MM.1S (cell line): ENCODE results near the gene ALKBH3.

ENCODE experiments used
- DNase-seq: peaks from one replicate; pipeline ENCODE4 v3.0.0-alpha.2; 2015
- H2AFZ ChIP-seq: fragments of 300-600 bp; sonication (generic); 2 replicates; pipeline ENCODE4 v1.6.0; 2016; ENCODE audit warnings: antibody characterized with exemption, low read length
- H3F3A ChIP-seq: fragments of 300-600 bp; sonication (generic); 2 replicates; pipeline ENCODE4 v1.6.1; 2016; ENCODE audit warnings: mild to moderate bottlenecking, antibody characterized with exemption, low read length, moderate library complexity, mixed read lengths; ENCODE audit not compliant: insufficient read depth
- H3K27ac ChIP-seq: fragments of 300-600 bp; sonication (generic); 2 replicates; pipeline ENCODE4 v1.5.1; 2016; ENCODE audit warnings: mild to moderate bottlenecking, low read length
- H3K27me3 ChIP-seq: fragments of 300-600 bp; sonication (generic); replicated peaks from 2 replicates; pipeline ENCODE4 v1.6.0; 2016; ENCODE audit warnings: low read length; ENCODE audit not compliant: insufficient read depth
- H3K36me3 ChIP-seq: fragments of 300-600 bp; sonication (generic); replicated peaks from 2 replicates; pipeline ENCODE4 v1.6.1; 2016; ENCODE audit warnings: mild to moderate bottlenecking, low read length, mixed read lengths; ENCODE audit not compliant: insufficient read depth
- H3K4me1 ChIP-seq: fragments of 300-600 bp; sonication (generic); 2 replicates; pipeline ENCODE4 v1.6.1; 2016; ENCODE audit warnings: low read length, mixed read lengths
- H3K4me2 ChIP-seq: fragments of 300-600 bp; sonication (generic); 2 replicates; pipeline ENCODE4 v1.6.0; 2016; ENCODE audit warnings: low read depth, low read length
- H3K4me3 ChIP-seq: fragments of 300-600 bp; sonication (generic); 2 replicates; pipeline ENCODE4 v1.5.1; 2016; ENCODE audit warnings: low read length, mixed read lengths
- H3K79me2 ChIP-seq: fragments of 300-600 bp; sonication (generic); 2 replicates; pipeline ENCODE4 v1.6.1; 2016; ENCODE audit warnings: mixed run types, low read length, mixed read lengths
- H3K9ac ChIP-seq: fragments of 300-600 bp; sonication (generic); 2 replicates; pipeline ENCODE4 v1.6.1; 2016; ENCODE audit warnings: low read length, mixed read lengths
- H3K9me2 ChIP-seq: fragments of 300-600 bp; sonication (generic); replicated peaks from 2 replicates; pipeline ENCODE4 v1.6.1; 2016; ENCODE audit warnings: mild to moderate bottlenecking, low read length, mixed read lengths; ENCODE audit not compliant: insufficient read depth
- H3K9me3 ChIP-seq: fragments of 300-600 bp; sonication (generic); replicated peaks from 2 replicates; pipeline ENCODE4 v1.6.1; 2016; ENCODE audit warnings: mild to moderate bottlenecking, low read length, mixed read lengths; ENCODE audit not compliant: insufficient read depth
- H4K20me1 ChIP-seq: fragments of 300-600 bp; sonication (generic); 2 replicates; pipeline ENCODE4 v1.6.1; 2016; ENCODE audit warnings: mild to moderate bottlenecking, low read length, moderate library complexity, mixed read lengths; ENCODE audit not compliant: insufficient read depth
- EZH2 ChIP-seq: fragments of 300-600 bp; sonication (generic); optimal IDR thresholded peaks from 2 replicates; pipeline ENCODE3; 2017; ENCODE audit warnings: low read depth, mild to moderate bottlenecking, antibody characterized with exemption, low read length, mixed read lengths
- EZH2phosphoT487 ChIP-seq: fragments of 300-600 bp; sonication (generic); IDR thresholded peaks from 2 replicates; pipeline ENCODE4 v1.6.1; 2018; ENCODE audit warnings: antibody characterized with exemption, low read length
- TF ChIP-seq, protein P1 (sequence below): fragments of 300-600 bp; sonication (generic); IDR thresholded peaks from 2 replicates; pipeline ENCODE4 v1.5.1; 2016; ENCODE audit warnings: antibody characterized with exemption, low read length, mixed read lengths

Gene ALKBH3

DNA sequence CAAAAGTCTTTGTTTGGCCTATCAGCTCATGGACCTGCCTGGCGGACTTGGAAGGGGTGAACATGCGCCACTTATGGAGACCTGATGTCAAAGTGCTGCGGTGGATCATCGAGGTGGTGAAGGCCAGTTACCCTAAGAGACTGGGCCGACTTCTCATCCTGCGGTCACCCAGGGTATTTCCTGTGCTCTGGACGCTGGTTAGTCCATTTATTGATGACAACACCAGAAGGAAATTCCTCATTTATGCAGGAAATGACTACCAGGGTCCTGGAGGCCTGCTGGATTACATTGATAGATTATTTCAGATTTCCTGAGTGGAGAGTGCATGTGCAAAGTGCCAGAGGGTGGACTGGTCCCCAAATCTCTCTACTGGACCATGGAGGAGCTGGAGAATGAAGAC, 17.9 kb downstream of the ALKBH3 start:
- TF ChIP-seq EZH2 (no peak), EZH2phosphoT487 (no peak)
- TF ChIP-seq, protein P1, sequence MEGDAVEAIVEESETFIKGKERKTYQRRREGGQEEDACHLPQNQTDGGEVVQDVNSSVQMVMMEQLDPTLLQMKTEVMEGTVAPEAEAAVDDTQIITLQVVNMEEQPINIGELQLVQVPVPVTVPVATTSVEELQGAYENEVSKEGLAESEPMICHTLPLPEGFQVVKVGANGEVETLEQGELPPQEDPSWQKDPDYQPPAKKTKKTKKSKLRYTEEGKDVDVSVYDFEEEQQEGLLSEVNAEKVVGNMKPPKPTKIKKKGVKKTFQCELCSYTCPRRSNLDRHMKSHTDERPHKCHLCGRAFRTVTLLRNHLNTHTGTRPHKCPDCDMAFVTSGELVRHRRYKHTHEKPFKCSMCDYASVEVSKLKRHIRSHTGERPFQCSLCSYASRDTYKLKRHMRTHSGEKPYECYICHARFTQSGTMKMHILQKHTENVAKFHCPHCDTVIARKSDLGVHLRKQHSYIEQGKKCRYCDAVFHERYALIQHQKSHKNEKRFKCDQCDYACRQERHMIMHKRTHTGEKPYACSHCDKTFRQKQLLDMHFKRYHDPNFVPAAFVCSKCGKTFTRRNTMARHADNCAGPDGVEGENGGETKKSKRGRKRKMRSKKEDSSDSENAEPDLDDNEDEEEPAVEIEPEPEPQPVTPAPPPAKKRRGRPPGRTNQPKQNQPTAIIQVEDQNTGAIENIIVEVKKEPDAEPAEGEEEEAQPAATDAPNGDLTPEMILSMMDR = no peak
- Histone ChIP-seq H3K9me2 (no peaks in the 10 kb centered on the region), H3F3A (no peaks in the 10 kb centered on the region), H3K4me3 (no peak overlapping the region), H3K4me2 (no peak overlapping the region), H3K9me3 (no peaks in the 10 kb centered on the region), H3K36me3 (no peaks in the 10 kb centered on the region), H3K9ac (no peak overlapping the region), H3K79me2 (no peaks in the 10 kb centered on the region), H3K27ac (no peak overlapping the region), H2AFZ (no peak overlapping the region), H4K20me1 (no peaks in the 10 kb centered on the region), H3K4me1 (no peaks in the 10 kb centered on the region), H3K27me3 (no peaks in the 10 kb centered on the region)
- no peak for DNase-seq

DNA sequence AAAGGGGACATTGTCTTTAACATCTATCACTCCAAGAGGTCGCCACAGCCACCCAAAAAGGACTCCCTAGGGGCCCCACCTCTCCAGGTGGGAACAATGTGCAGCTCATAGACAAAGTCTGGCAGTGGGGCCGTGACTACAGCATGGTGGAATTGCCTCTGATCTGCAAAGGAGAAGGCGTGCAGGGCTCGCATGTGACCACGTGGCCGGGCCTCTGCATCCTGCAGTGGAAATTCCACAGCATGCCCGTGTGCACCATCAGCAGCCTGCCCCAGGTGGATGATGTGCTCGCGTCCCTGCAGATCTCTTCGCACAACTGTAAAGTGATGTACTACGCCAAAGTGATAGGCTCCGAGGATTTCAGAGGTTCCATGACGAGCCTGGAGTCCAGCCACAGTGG, 18.5 kb downstream of the ALKBH3 start:
- Histone ChIP-seq H3K36me3 (no peaks in the 10 kb centered on the region), H3F3A (no peaks in the 10 kb centered on the region), H3K9me2 (no peaks in the 10 kb centered on the region), H3K9ac (no peak overlapping the region), H3K4me2 (no peak overlapping the region), H3K4me1 (no peaks in the 10 kb centered on the region), H3K9me3 (no peaks in the 10 kb centered on the region), H4K20me1 (no peaks in the 10 kb centered on the region), H3K4me3 (no peak overlapping the region), H2AFZ (no peak overlapping the region), H3K27ac (no peak overlapping the region), H3K79me2 (no peaks in the 10 kb centered on the region), H3K27me3 (no peaks in the 10 kb centered on the region)
- TF ChIP-seq EZH2phosphoT487 = no peak
- TF ChIP-seq EZH2 = no peak
- TF ChIP-seq, protein P1 = no peak
- no peak for DNase-seq

DNA sequence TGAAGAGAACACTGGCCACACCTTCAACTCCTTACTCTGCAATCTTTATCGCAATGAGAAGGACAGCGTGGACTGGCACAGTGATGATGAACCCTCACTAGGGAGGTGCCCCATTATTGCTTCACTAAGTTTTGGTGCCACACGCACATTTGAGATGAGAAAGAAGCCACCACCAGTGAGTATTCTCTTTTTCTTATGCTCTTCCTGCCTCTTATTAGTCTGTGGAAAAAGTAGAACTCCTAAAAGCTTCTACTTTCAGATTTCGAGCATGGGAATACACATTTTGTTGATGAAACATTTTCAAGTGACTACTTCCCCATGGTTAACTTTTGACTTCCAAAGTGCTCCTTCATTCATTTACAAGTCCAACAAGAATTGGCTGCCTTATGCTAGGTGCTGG, 20.9 kb downstream of the ALKBH3 start:
- H3K9ac ChIP-seq = no peak overlapping the region
- H3K27ac ChIP-seq = no peak overlapping the region
- TF ChIP-seq EZH2 = no peak
- TF ChIP-seq EZH2phosphoT487 = no peak
- TF ChIP-seq, protein P1 = no peak
- H2AFZ ChIP-seq = no peak overlapping the region
- H3K9me3 ChIP-seq = no peaks in the 10 kb centered on the region
- H4K20me1 ChIP-seq = no peaks in the 10 kb centered on the region
- DNase-seq = no peak
- H3K4me2 ChIP-seq = no peak overlapping the region
- H3K36me3 ChIP-seq = no peaks in the 10 kb centered on the region
- no peaks in the 10 kb centered on the region for H3F3A ChIP-seq
- no peaks in the 10 kb centered on the region for H3K9me2 ChIP-seq
- H3K79me2 ChIP-seq = peaks cover 6% of the 10 kb centered on the region; the same call in 1 of the 2 replicates
- no peak overlapping the region for H3K4me3 ChIP-seq
- no peaks in the 10 kb centered on the region for H3K27me3 ChIP-seq
- H3K4me1 ChIP-seq = peaks cover 9% of the 10 kb centered on the region; the same call in 1 of the 2 replicates
